Loucy (cell line): ENCODE results near the gene SPDYC.

Source experiments
- EZH2phosphoT487 ChIP-seq: fragments of 200-600 bp; IDR thresholded peaks from 2 replicates; pipeline ENCODE4 v1.6.1; 2018; ENCODE audit warnings: antibody characterized with exemption, mild to moderate bottlenecking, moderate library complexity, borderline replicate concordance
- TF ChIP-seq, protein P1 (sequence below): fragments of 200-600 bp; sonication (generic); conservative IDR thresholded peaks from 2 replicates; pipeline ENCODE4 v1.5.1; 2014; ENCODE audit warnings: mild to moderate bottlenecking, antibody characterized with exemption, low read length

GRCh38 chr11:65186701-65187100 is 16.7 kb downstream of the SPDYC start:
- TF ChIP-seq, protein P1, sequence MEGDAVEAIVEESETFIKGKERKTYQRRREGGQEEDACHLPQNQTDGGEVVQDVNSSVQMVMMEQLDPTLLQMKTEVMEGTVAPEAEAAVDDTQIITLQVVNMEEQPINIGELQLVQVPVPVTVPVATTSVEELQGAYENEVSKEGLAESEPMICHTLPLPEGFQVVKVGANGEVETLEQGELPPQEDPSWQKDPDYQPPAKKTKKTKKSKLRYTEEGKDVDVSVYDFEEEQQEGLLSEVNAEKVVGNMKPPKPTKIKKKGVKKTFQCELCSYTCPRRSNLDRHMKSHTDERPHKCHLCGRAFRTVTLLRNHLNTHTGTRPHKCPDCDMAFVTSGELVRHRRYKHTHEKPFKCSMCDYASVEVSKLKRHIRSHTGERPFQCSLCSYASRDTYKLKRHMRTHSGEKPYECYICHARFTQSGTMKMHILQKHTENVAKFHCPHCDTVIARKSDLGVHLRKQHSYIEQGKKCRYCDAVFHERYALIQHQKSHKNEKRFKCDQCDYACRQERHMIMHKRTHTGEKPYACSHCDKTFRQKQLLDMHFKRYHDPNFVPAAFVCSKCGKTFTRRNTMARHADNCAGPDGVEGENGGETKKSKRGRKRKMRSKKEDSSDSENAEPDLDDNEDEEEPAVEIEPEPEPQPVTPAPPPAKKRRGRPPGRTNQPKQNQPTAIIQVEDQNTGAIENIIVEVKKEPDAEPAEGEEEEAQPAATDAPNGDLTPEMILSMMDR, result no peak
- TF ChIP-seq EZH2phosphoT487, result no peak
